Glutamatergic neuron (in vitro differentiated cells): ENCODE data around the gene CRISP2. TPM values are rescaled to one million over a fixed set of nuclear protein-coding genes. Genes with fewer than 3 reads are reported as not detected.
"Not testable (repeated sequence)": the region's sequence is repeated elsewhere in the genome, so short reads cannot be mapped to it uniquely, and the experiment has no call there.

Source experiments
- DNase-seq: peaks from one replicate; pipeline ENCODE4 v3.0.0; 2022
- H3K27ac Mint-ChIP-seq: one replicate; pipeline ENCODE4 v1.8.0; 2020; ENCODE audit warnings: mild to moderate bottlenecking, mixed read lengths, inconsistent platforms; ENCODE audit not compliant: unreplicated experiment
- H3K27me3 Mint-ChIP-seq: one replicate; pipeline ENCODE4 v1.8.0; 2020; ENCODE audit warnings: mild to moderate bottlenecking, moderate library complexity, mixed read lengths, inconsistent platforms; ENCODE audit not compliant: unreplicated experiment
- H3K36me3 Mint-ChIP-seq: one replicate; pipeline ENCODE4 v1.8.0; 2020; ENCODE audit warnings: mild to moderate bottlenecking, mixed read lengths, inconsistent platforms; ENCODE audit not compliant: unreplicated experiment
- H3K4me1 Mint-ChIP-seq: one replicate; pipeline ENCODE4 v1.8.0; 2020; ENCODE audit warnings: mild to moderate bottlenecking, low read depth, mixed read lengths, inconsistent platforms; ENCODE audit not compliant: unreplicated experiment
- H3K4me3 Mint-ChIP-seq: one replicate; pipeline ENCODE4 v1.8.0; 2020; ENCODE audit warnings: mild to moderate bottlenecking, mixed read lengths, inconsistent platforms; ENCODE audit not compliant: unreplicated experiment
- H3K9me3 Mint-ChIP-seq: one replicate; pipeline ENCODE4 v1.8.0; 2020; ENCODE audit warnings: mild to moderate bottlenecking, moderate library complexity, mixed read lengths, inconsistent platforms; ENCODE audit not compliant: unreplicated experiment
- CTCF ChIP-seq: fragments of 200-600 bp; sonication (generic); IDR thresholded peaks from one replicate; pipeline ENCODE4 v1.5.0; 2021; ENCODE audit not compliant: partially characterized antibody, unreplicated experiment
- total RNA-seq: library from RNA; stranded (reverse); fragmentation: NEBNext Ultra II Directional; extraction: Animal tissue kit (Norgen Biotek cat#: 25700); gene quantifications from one replicate; pipeline ENCODE4 v1.2.1, GENCODE V29; 2021; ENCODE audit not compliant: unreplicated experiment

Gene CRISP2
- total RNA-seq, 1 donor from 2014 or later: not detected

GRCh38 chr6:49733680-49734079 lies 20.3 kb upstream of the CRISP2 start:
- Mint-ChIP-seq H3K27ac (no peak overlapping the region), H3K9me3 (peaks cover 1% of the 10 kb centered on the region), H3K4me3 (no peak overlapping the region), H3K36me3 (no peaks in the 10 kb centered on the region), H3K4me1 (no peaks in the 10 kb centered on the region), H3K27me3 (no peaks in the 10 kb centered on the region)
- DNase-seq: no peak
- no peak for TF ChIP-seq CTCF

- DNase-seq: no peak
- no peak overlapping the region for H3K27ac Mint-ChIP-seq
- no peaks in the 10 kb centered on the region for H3K4me1 Mint-ChIP-seq
- peaks cover 1% of the 10 kb centered on the region for H3K9me3 Mint-ChIP-seq
- no peak for TF ChIP-seq CTCF
- no peaks in the 10 kb centered on the region for H3K27me3 Mint-ChIP-seq
- H3K36me3 Mint-ChIP-seq: no peaks in the 10 kb centered on the region
- H3K4me3 Mint-ChIP-seq: no peak overlapping the region
Observed at GRCh38 chr6:49732781-49733180, 19.4 kb upstream of the CRISP2 start.

GRCh38 chr6:49730251-49730650 lies 16.9 kb upstream of the CRISP2 start:
- TF ChIP-seq CTCF: no peak
- H3K4me3 Mint-ChIP-seq: no peak overlapping the region
- peaks cover 1% of the 10 kb centered on the region for H3K9me3 Mint-ChIP-seq
- H3K4me1 Mint-ChIP-seq: no peaks in the 10 kb centered on the region
- DNase-seq: no peak
- H3K27me3 Mint-ChIP-seq: no peaks in the 10 kb centered on the region
- no peaks in the 10 kb centered on the region for H3K36me3 Mint-ChIP-seq
- no peak overlapping the region for H3K27ac Mint-ChIP-seq

GRCh38 chr6:49723917-49724316 lies 10.6 kb upstream of the CRISP2 start:
- not testable (repeated sequence) for H3K4me1 Mint-ChIP-seq, H3K27ac Mint-ChIP-seq, H3K9me3 Mint-ChIP-seq, H3K27me3 Mint-ChIP-seq, H3K36me3 Mint-ChIP-seq, H3K4me3 Mint-ChIP-seq, DNase-seq

- Mint-ChIP-seq H3K4me1 (no peaks in the 10 kb centered on the region), H3K36me3 (no peaks in the 10 kb centered on the region), H3K27ac (no peak overlapping the region), H3K9me3 (no peaks in the 10 kb centered on the region), H3K27me3 (peaks cover 2% of the 10 kb centered on the region), H3K4me3 (no peak overlapping the region)
- no peak for DNase-seq
- TF ChIP-seq CTCF: no peak
Observed at GRCh38 chr6:49721297-49721696, 8.0 kb upstream of the CRISP2 start.

- no peak overlapping the region for H3K27ac Mint-ChIP-seq
- peaks cover 2% of the 10 kb centered on the region for H3K27me3 Mint-ChIP-seq
- H3K9me3 Mint-ChIP-seq: no peaks in the 10 kb centered on the region
Observed at GRCh38 chr6:49720372-49720771, 7.0 kb upstream of the CRISP2 start.

More at GRCh38 chr6:49720372-49720771, 7.0 kb upstream of the CRISP2 start:
- DNase-seq: no peak
- TF ChIP-seq CTCF: no peak
- no peaks in the 10 kb centered on the region for H3K4me1 Mint-ChIP-seq
- no peaks in the 10 kb centered on the region for H3K36me3 Mint-ChIP-seq
- no peak overlapping the region for H3K4me3 Mint-ChIP-seq
